ENCODE measurements around the gene G6PC3. TPM values are rescaled to one million over a fixed set of nuclear protein-coding genes. Genes with fewer than 3 reads are reported as not detected.

G6PC3 gene
- total RNA-seq, 3 donors from 2014 or later (not counting 1 experiment from before 2014, with no cell fraction given): 18.2 to 21.7 (median 20.6) TPM

- H3K27me3 ChIP-seq (ENCODE audit: control insufficient read depth, insufficient read depth, low read length): no peaks in the 10 kb centered on the region
- no peak for DNase-seq
- H3K27ac ChIP-seq (ENCODE audit: low read length): no peak overlapping the region
- Mint-ChIP-seq H3K27ac (no peak overlapping the region), H3K4me3 (no peak overlapping the region), H3K9me3 (no peaks in the 10 kb centered on the region), H3K4me1 (peaks cover 9 to 34% of the 10 kb centered on the region in 2 donors), H3K27me3 (ENCODE audit: low read depth in 2 of 2) (no peaks in the 10 kb centered on the region), H3K36me3 (no peaks in the 10 kb centered on the region)
- H3K36me3 ChIP-seq (ENCODE audit: control insufficient read depth, insufficient read depth, low read length): peaks cover 11% of the 10 kb centered on the region
- ATAC-seq: no peak
- intact Hi-C loops (cut with micrococcal nuclease): no loop called here
- H3K9me3 ChIP-seq (ENCODE audit: control insufficient read depth, insufficient read depth, low read length): no peaks in the 10 kb centered on the region
- 88% methylated on average over 4 of the region's 4 CpGs for WGBS (ENCODE audit: insufficient coverage)
- no peak for TF ChIP-seq CTCF (IDR thresholded peaks at IDR 0.05)
- peaks cover 32% of the 10 kb centered on the region for H3K4me1 ChIP-seq (ENCODE audit: control insufficient read depth, insufficient read depth, low read length)
- H3K4me3 ChIP-seq (ENCODE audit: low read length): no peak overlapping the region
These were observed 42.0 kb downstream of the G6PC3 start for GRCh38 chr17:44112284-44113280.

GRCh38 chr17:44113382-44113781 lies 42.8 kb downstream of the G6PC3 start:
- 86% methylated on average over 1 of the region's 1 CpG for WGBS (ENCODE audit: insufficient coverage)
- H3K36me3 ChIP-seq (ENCODE audit: control insufficient read depth, insufficient read depth, low read length): peaks cover 11% of the 10 kb centered on the region
- no peak overlapping the region for H3K27ac Mint-ChIP-seq

GRCh38 chr17:44113868-44114840 lies 43.6 kb downstream of the G6PC3 start:
- ATAC-seq (no peak), DNase-seq (no peak)
- H3K27me3 ChIP-seq (ENCODE audit: control insufficient read depth, insufficient read depth, low read length): no peaks in the 10 kb centered on the region
- no peaks in the 10 kb centered on the region for H3K9me3 Mint-ChIP-seq
- intact Hi-C loops (cut with micrococcal nuclease): no loop called here
- H3K27me3 Mint-ChIP-seq (ENCODE audit: low read depth in 2 of 2): no peaks in the 10 kb centered on the region
- H3K27ac ChIP-seq (ENCODE audit: low read length): no peak overlapping the region
- H3K4me3 ChIP-seq (ENCODE audit: low read length): no peak overlapping the region
- TF ChIP-seq CTCF (IDR thresholded peaks at IDR 0.05): no peak
- no peak overlapping the region for H3K4me3 Mint-ChIP-seq
- peaks cover 11% of the 10 kb centered on the region for H3K36me3 ChIP-seq (ENCODE audit: control insufficient read depth, insufficient read depth, low read length)
- H3K36me3 Mint-ChIP-seq: no peaks in the 10 kb centered on the region
- peaks cover 32% of the 10 kb centered on the region for H3K4me1 ChIP-seq (ENCODE audit: control insufficient read depth, insufficient read depth, low read length)
- peaks cover 9 to 45% of the 10 kb centered on the region in 2 donors for H3K4me1 Mint-ChIP-seq
- H3K9me3 ChIP-seq (ENCODE audit: control insufficient read depth, insufficient read depth, low read length): no peaks in the 10 kb centered on the region
- 90% methylated on average over 8 of the region's 9 CpGs for WGBS (ENCODE audit: insufficient coverage)
- H3K27ac Mint-ChIP-seq: no peak overlapping the region

More at GRCh38 chr17:44113382-44113781, 42.8 kb downstream of the G6PC3 start:
- Mint-ChIP-seq H3K4me3 (no peak overlapping the region), H3K9me3 (no peaks in the 10 kb centered on the region), H3K27me3 (ENCODE audit: low read depth in 2 of 2) (no peaks in the 10 kb centered on the region), H3K4me1 (peaks cover 9 to 39% of the 10 kb centered on the region in 2 donors), H3K36me3 (no peaks in the 10 kb centered on the region)
- H3K9me3 ChIP-seq (ENCODE audit: control insufficient read depth, insufficient read depth, low read length): no peaks in the 10 kb centered on the region
- peaks cover 32% of the 10 kb centered on the region for H3K4me1 ChIP-seq (ENCODE audit: control insufficient read depth, insufficient read depth, low read length)
- intact Hi-C loops (cut with micrococcal nuclease): no loop called here
- ATAC-seq (no peak), DNase-seq (no peak)
- H3K4me3 ChIP-seq (ENCODE audit: low read length): no peak overlapping the region
- H3K27ac ChIP-seq (ENCODE audit: low read length): no peak overlapping the region
- no peak for TF ChIP-seq CTCF (IDR thresholded peaks at IDR 0.05)
- no peaks in the 10 kb centered on the region for H3K27me3 ChIP-seq (ENCODE audit: control insufficient read depth, insufficient read depth, low read length)
